ENCODE results near the gene PVALB. TPM values are rescaled to one million over a fixed set of nuclear protein-coding genes. Genes with fewer than 3 reads are reported as not detected.

PVALB gene
- total and polyA plus RNA-seq, 5 donors from 2014 or later, result not detected

Other genes with a start within 250 kb of the PVALB start
- gene CACNG2, start 113.3 kb downstream of the PVALB start, total RNA-seq, result not detected
- not detected for gene CACNG2, start 113.3 kb downstream of the PVALB start, polyA plus RNA-seq
- gene IFT27, start 40.9 kb downstream of the PVALB start, total RNA-seq, result 20.8 TPM
- gene IFT27, start 40.9 kb downstream of the PVALB start, polyA plus RNA-seq, result 10 to 100 TPM; 12.0 to 20.3 (median 15.5) TPM
- gene NCF4, start 44.0 kb upstream of the PVALB start, total RNA-seq, result 53.1 TPM
- gene NCF4, start 44.0 kb upstream of the PVALB start, polyA plus RNA-seq, result 100 to 1,000 TPM in 2 of 4 donors, 10 to 100 TPM in 2; 57.8 to 126 (median 84.6) TPM
- 27.0 TPM for gene CSF2RB, start 96.6 kb upstream of the PVALB start, total RNA-seq
- gene CSF2RB, start 96.6 kb upstream of the PVALB start, polyA plus RNA-seq, result 10 to 100 TPM in 2 of 4 donors, 1 to 10 TPM in 2; 5.7 to 10.6 (median 8.8) TPM
- gene TST, start 202.4 kb upstream of the PVALB start, total RNA-seq, result not detected
- gene TST, start 202.4 kb upstream of the PVALB start, polyA plus RNA-seq, result 1 to 10 TPM; 1.4 to 3.3 (median 1.8) TPM
- 10.3 TPM for gene MPST, start 202.7 kb upstream of the PVALB start, total RNA-seq
- 10 to 100 TPM; 11.4 to 32.6 (median 25.1) TPM for gene MPST, start 202.7 kb upstream of the PVALB start, polyA plus RNA-seq
- gene KCTD17, start 234.7 kb upstream of the PVALB start, total RNA-seq, result 33.5 TPM
- 10 to 100 TPM; 10.9 to 15.4 (median 12.7) TPM for gene KCTD17, start 234.7 kb upstream of the PVALB start, polyA plus RNA-seq